Stimulated activated CD4-positive, alpha-beta T cell treated with anti-CD3 and anti-CD28 coated beads, Interleukin-1b, Interleukin-23, amount 100 ng/mL, for 4 hours (primary cell): ENCODE measurements around the gene DOCK10.

Experiments used
- DNase-seq, 2 donors: peaks; one replicate each; pipeline ENCODE4 v3.0.0-alpha.2; 2020; ENCODE audit warnings: low read depth in 2 of 2

The DOCK10 gene

GRCh38 chr2:224776795-224777558, 265.3 kb downstream of the DOCK10 start:
- DNase-seq, result no peak

- no peak for DNase-seq
Observed at GRCh38 chr2:224775647-224776046, 266.6 kb downstream of the DOCK10 start.

DNA sequence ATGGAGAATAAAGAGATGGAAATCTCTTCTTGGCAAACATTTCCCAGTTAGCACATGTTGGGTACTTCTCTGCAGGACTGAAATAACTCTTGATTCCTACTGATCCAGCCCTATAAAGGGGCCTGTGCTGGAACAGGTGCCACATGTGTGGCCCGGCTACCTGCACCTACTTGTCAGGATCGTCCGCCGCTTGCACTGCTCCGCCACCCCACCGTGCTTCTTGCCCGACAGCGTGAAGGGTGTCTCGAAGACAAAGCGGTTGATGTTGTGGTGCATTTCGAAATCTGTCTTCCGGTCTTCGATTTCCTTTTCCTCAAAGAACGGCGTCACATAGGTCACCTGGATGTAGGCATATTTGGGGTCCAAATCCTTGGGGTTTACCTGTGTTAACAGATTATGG, 267.5 kb downstream of the DOCK10 start:
- no peak for DNase-seq

- DNase-seq, result no peak
Observed at GRCh38 chr2:224772494-224772893, 269.8 kb downstream of the DOCK10 start.

- no peak for DNase-seq
Observed at GRCh38 chr2:224769489-224769888, 272.8 kb downstream of the DOCK10 start.

- DNase-seq, result no peak
Observed at GRCh38 chr2:224764565-224765236, 277.6 kb downstream of the DOCK10 start.

DNA sequence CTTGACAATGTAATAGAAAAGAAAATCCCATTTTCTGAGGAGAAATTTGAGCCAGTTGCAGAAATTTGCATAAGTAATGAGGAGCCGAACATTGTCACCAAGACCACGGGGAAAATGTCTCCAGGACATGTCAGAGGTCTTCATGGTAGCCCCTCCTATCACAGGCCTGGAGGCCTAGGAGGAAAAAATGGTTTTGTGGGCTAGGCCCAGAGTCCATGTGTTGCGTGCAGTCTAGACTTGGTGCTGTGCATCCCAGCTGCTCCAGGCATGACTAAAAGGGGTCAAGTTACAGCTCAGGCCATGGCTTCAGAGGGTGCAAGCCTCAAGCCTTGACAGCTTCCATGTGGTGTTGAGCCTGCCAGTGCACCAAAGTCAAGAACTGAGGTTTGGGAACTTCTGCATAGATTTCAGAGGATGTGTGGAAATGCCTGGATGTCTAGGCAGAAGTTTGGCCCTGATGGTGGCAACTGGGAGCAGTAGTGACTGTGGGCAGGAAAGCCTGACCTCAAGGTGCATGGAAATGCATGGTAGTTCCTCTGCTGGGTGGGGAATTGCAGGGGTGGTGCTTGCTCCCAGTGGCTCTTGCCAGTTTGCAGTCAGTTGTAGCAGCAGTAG, 284.2 kb downstream of the DOCK10 start:
- no peak for DNase-seq

- no peak for DNase-seq
Observed at GRCh38 chr2:224753743-224754540, 288.3 kb downstream of the DOCK10 start.

DNA sequence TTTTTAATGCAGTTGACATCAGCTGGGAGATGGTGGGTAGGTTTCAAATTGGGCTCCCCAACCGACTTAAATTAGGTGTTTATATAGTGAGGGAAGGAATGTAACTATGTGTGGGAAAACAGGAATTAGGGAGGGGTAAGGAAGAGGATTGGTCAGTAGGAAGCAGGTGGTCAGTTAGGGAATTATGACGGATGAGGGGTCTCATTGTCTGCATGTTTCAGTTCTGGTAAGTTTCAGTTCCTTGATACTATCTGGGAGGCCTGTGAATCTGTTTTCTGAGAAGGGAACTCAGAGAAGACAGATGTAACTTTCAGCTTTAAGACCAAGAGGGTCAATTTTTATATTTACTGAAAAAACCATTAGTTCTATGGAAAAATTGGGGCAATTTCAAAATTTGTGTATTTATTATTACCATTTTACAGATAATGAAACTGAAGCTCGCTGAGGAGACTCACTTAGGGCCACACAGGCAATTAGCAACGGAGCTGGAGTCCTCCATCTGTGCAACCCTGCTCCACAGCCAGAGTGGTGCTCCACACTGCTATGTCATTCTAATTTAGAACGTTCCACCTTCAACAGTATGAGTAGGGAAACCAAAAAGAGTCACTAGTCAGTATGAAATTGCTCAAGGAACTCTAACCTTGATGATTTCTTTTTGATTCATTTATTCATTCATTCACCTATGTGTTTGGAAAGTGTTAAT, 290.1 kb downstream of the DOCK10 start:
- DNase-seq, result no peak

DNA sequence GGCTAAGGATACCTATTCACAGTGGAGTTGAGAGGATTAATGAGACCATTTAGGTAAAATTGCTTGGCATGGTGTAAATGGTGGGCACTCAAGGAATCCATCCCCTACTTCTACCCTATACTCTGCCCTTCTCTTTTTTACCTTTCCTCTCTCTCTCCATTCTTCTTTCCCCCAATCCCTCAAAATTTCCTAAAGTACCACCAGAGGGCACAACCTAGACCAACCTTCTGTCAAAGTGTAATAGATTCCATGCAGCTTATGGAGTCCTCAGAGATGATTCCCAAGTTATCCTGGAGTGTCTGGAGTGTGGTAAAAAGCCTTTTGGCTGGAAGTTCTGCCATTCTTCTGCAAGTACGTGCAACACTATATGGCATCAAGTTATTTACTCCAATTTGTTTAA, 293.1 kb downstream of the DOCK10 start:
- no peak for DNase-seq

GRCh38 chr2:224747765-224748164, 294.5 kb downstream of the DOCK10 start:
- no peak for DNase-seq

- no peak for DNase-seq
Observed at GRCh38 chr2:224736227-224736626, 306.0 kb downstream of the DOCK10 start.

DNA sequence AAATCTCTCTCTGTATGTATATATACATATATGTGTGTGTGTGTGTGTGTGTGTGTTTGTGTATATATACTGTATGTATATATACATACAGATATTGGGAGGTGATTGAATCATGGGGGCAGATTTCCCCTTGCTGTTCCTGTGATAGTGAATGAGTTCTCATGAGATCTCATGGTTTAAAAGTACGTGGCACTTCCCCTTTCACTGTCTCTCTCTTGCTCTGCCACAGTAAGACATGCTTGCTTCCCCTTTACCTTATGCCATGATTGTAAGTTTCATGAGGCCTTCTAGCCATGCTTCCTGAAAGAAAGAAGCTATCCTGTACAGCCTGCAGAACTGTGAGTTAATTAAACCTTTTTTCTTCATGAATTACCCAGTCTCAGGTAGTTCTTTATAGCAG, 307.3 kb downstream of the DOCK10 start:
- DNase-seq, result no peak

GRCh38 chr2:224731665-224732064, 310.6 kb downstream of the DOCK10 start:
- DNase-seq, result no peak

GRCh38 chr2:224729435-224729834, 312.8 kb downstream of the DOCK10 start:
- DNase-seq, result no peak

DNA sequence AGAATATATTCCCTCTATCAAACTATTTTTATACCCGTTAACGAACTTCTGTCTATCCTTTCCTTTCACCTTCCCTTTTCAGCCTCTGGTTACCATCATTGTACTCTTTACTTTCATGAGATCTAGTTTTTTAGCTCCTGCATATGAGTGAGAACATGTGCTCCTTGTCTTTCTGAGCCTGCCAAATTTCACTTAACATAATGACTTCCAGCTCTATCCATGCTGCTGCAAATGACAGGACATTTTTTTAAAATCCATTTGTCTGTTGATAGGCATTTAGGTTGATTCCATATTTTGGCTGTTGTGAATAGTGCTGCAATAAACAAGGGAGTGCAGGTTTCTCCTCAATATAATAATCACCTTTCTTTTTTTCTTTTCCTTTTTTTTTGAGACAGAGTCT, 317.9 kb downstream of the DOCK10 start:
- DNase-seq, result no peak

DNA sequence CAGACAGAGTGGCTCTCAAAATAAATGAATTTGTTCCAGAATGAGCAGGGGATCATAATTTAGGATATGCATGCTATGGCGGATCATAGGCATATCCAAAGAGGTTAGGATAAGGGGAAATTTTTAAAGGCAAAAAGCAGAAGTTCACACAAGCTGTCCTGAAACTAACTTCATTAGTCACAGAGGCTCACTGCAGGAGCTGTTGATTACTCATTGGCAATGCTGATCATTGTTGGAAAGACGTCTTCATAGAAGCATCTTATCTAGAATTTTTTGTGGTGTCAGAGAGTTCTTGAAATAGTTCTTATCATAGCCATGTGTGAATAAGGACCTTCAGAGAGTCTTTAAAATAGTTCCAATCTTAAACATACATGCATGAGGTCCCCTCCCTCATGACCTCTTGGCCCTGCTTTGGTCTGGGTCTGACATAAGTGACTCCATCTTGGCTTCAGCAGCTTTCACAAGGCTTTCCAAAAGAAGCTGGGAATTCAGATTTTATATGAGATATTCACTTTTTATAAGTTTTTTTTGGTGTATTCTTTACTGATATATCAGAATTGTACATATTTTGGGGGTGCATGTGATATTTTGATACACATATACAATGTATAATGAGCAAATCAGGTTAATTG, 318.6 kb downstream of the DOCK10 start:
- no peak for DNase-seq

GRCh38 chr2:224722770-224723169, 319.5 kb downstream of the DOCK10 start:
- DNase-seq, result no peak

DNA sequence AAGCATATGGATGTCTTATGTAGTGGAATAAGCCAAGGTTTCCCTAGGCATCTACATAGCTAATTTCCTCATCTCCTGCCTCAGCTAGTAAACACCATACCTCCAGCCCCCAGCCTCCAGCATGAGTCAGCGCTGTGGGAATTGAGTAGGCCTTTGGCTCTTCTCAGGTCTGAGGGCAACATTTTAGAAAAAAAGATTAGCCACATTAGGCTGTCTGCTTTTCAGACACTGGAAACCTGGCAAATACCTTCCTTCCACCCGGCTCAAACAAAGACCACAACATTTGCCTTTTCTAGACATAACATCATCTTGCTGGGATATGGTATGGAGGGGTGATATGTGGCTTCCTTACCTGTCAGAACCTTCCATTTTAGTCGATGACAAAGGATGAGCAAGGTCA, 320.0 kb downstream of the DOCK10 start:
- no peak for DNase-seq

DNA sequence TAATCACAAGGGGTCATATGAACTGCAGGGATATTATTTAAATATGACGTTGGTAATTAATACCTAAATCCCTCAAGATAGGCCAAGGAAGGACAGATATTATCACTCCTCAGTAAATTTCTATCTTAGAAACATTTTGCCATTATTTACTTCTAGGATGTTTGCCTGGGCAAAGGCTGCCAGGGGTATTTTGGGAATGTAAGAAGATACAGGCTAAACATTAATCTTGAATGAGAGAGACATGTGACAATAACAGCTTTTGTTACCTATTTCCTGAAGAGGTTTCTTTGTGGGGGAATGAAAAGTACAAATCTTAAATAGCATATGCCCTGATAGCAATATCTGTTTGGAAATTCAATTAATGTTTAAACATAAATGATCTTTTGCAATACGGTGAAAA, 325.3 kb downstream of the DOCK10 start:
- no peak for DNase-seq

- no peak for DNase-seq
Observed at GRCh38 chr2:224716201-224716600, 326.1 kb downstream of the DOCK10 start, which contains the start of gene CCDC195. TSS of gene CCDC195 (minus strand) at chr2:224716365. CDS start at chr2:224716365, 0 bp downstream.
